Measurements from ENCODE around the gene CBLB. TPM values are rescaled to one million over a fixed set of nuclear protein-coding genes. Genes with fewer than 3 reads are reported as not detected.
A peak's percentile ranks its signal among the peaks of the same experiment; 100 is the strongest.

Gene CBLB
- total RNA-seq, 1 donor from 2014 or later, result 41.5 TPM

DNA sequence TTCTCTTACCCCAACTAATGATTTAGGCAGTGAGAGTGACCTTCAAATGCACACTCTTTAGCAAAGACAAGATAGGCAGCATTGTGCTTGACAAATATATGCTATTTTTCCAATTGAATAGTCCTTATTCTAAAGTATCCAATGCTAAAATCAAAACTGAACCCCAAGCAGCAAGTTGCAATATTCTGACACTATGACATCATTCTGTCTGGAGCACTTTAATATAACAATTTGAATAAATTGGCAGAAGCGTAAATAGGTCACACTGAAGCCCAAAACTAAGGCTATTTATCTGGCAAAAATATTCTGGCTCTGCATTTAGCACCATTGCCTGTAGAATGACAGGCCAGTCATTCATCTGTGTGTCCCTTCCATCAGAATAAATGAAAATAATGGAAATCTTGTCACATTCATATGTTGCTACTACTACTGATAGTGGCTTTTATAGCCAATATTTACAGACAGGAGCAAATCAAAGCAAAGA is 2.9 kb downstream of the CBLB start:
- no peaks in the 10 kb centered on the region for H3K9me3 ChIP-seq
- intact Hi-C loops (cut with DNase I), result no loop called here
- no peaks in the 10 kb centered on the region for H3K36me3 ChIP-seq
- TF ChIP-seq, protein P1, sequence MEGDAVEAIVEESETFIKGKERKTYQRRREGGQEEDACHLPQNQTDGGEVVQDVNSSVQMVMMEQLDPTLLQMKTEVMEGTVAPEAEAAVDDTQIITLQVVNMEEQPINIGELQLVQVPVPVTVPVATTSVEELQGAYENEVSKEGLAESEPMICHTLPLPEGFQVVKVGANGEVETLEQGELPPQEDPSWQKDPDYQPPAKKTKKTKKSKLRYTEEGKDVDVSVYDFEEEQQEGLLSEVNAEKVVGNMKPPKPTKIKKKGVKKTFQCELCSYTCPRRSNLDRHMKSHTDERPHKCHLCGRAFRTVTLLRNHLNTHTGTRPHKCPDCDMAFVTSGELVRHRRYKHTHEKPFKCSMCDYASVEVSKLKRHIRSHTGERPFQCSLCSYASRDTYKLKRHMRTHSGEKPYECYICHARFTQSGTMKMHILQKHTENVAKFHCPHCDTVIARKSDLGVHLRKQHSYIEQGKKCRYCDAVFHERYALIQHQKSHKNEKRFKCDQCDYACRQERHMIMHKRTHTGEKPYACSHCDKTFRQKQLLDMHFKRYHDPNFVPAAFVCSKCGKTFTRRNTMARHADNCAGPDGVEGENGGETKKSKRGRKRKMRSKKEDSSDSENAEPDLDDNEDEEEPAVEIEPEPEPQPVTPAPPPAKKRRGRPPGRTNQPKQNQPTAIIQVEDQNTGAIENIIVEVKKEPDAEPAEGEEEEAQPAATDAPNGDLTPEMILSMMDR (IDR thresholded peaks at IDR 0.05), result no peak
- no peaks in the 10 kb centered on the region for H3K27me3 ChIP-seq
- H3K4me1 ChIP-seq, result peaks cover 23% of the 10 kb centered on the region
- peak overlapping the region; percentile 84 for H3K4me3 ChIP-seq
- H3K27ac ChIP-seq, result no peak overlapping the region
- ATAC-seq (no peak), DNase-seq (no peak)

DNA sequence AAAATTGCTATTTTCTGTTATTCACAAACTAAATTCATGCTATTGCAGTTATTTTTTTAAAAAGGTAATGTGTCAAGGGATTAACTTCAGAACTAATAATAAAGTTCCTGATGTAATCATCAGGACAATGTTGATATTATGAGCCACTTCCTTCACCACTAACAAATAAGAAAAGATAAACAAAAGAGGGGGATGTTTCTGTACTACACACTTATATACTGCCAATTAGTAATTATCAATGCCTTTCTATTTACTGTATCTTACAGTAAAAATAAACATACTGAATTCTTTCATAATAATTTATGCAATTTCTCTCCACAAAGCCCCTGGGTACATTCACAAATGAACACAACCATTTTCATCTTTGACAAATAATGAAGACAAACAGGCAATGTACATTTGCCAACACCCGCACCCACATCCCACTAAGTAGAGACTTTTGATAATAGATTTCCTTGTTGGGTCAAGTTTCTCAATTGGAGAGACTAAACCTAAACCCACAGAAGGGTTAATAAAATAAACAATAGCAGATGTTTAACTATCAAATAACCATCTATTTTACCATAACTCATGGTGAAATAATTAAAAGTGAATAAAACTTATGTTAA is 3.7 kb downstream of the CBLB start:
- Histone ChIP-seq H3K4me3 (peak overlapping the region; percentile 84), H3K9me3 (no peaks in the 10 kb centered on the region), H3K27me3 (no peaks in the 10 kb centered on the region), H3K4me1 (peaks cover 28% of the 10 kb centered on the region), H3K36me3 (peaks cover under 1% of the 10 kb centered on the region), H3K27ac (no peak overlapping the region)
- DNase-seq, result no peak
- no peak for ATAC-seq
- intact Hi-C loops (cut with DNase I), result no loop called here
- TF ChIP-seq, protein P1 (IDR thresholded peaks at IDR 0.05), result no peak

DNA sequence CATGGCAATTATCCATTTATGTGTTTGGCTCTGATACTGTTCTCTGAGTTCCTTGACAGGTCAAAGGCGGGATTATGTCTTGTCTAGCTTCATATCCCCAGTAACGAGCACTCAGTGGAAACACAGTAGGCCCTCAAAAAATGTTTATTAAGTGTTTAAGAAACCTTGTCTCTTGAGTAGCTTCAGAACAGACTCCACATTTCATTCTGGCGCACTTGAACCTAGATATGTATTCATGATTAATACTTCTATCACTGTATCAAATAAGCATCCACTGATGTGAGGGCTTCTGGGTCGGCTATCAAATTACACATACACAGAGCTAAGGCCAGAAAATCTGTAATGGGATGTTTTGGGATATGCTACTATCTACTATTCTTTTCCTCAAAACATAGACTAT is 4.6 kb downstream of the CBLB start:
- H3K27ac ChIP-seq, result no peak overlapping the region
- peaks cover 26% of the 10 kb centered on the region for H3K4me1 ChIP-seq
- no peak for DNase-seq
- peaks cover 5% of the 10 kb centered on the region for H3K36me3 ChIP-seq
- TF ChIP-seq, protein P1 (IDR thresholded peaks at IDR 0.05), result no peak
- no peaks in the 10 kb centered on the region for H3K9me3 ChIP-seq
- ATAC-seq, result no peak
- H3K4me3 ChIP-seq, result no peak overlapping the region
- intact Hi-C loops (cut with DNase I), result no loop called here
- H3K27me3 ChIP-seq, result no peaks in the 10 kb centered on the region

DNA sequence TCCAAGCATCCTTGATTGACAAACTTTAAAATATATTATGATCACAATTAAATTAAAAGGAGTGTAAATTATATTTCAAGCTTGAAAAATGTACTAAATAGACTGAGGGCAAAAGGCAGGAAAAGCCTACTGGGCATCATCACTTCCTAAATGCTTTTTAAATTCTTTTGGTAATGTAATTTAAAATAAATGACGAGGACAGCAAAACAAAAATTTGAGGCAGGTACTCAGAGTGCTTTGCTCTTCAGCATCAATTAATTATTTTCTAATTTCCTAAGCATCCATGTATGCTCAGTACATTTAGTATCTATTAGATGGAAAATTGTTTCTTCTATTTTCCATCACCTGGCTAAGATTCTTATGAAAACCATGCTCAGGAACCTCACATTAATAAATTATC is 5.2 kb downstream of the CBLB start:
- Histone ChIP-seq H3K9me3 (no peaks in the 10 kb centered on the region), H3K4me1 (peaks cover 26% of the 10 kb centered on the region), H3K27ac (no peak overlapping the region), H3K36me3 (peaks cover 9% of the 10 kb centered on the region), H3K27me3 (no peaks in the 10 kb centered on the region), H3K4me3 (no peak overlapping the region)
- ATAC-seq (no peak), DNase-seq (no peak)
- TF ChIP-seq, protein P1 (IDR thresholded peaks at IDR 0.05), result no peak
- intact Hi-C loops (cut with DNase I), result no loop called here

DNA sequence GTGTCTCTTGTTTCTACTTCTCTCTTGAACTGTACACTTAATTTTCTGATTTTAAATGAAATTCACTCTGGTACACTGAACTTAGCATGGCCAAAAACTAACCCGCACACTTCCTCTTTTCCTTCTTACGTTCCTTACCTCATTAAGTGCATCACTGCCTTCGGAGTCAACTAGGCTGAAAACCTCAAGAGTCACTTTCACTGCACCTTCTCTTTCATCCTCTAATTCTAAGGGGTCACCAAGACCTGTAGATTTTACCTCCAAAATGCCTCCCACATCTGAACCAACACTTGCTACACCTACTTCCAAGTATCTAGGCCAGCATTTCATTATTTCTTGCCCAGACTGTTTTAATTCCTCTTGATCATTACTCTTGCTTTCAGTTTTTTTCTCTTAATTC is 6.6 kb downstream of the CBLB start:
- Histone ChIP-seq H3K4me1 (peaks cover 23% of the 10 kb centered on the region), H3K27me3 (no peaks in the 10 kb centered on the region), H3K4me3 (peak overlapping the region; percentile 2), H3K27ac (no peak overlapping the region), H3K36me3 (peaks cover 14% of the 10 kb centered on the region), H3K9me3 (no peaks in the 10 kb centered on the region)
- DNase-seq (no peak), ATAC-seq (no peak)
- TF ChIP-seq, protein P1 (IDR thresholded peaks at IDR 0.05), result no peak
- intact Hi-C loops (cut with DNase I), result no loop called here

DNA sequence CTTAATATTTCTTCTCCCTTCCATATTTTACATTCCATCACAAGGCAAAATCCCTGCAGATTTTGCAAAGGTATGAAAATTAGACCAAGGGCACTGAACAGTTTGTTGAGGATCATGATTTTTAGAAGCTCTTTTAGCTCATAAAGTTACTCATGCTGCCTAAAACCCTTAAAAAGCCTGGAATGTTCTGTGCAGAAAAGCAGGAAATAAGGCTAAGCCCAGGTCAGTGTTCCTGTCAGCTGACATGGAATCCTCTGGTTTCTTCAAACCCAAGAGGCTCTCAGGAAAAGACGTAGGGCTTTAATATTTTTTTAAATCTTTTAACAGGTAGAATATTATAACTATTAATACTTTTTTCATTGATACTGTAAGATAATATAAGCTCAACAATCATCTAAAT is 8.2 kb downstream of the CBLB start:
- ATAC-seq, result no peak
- H3K36me3 ChIP-seq, result peaks cover 14% of the 10 kb centered on the region
- TF ChIP-seq, protein P1 (IDR thresholded peaks at IDR 0.05), result no peak
- H3K4me3 ChIP-seq, result no peak overlapping the region
- H3K9me3 ChIP-seq, result no peaks in the 10 kb centered on the region
- H3K27me3 ChIP-seq, result no peaks in the 10 kb centered on the region
- no peak overlapping the region for H3K27ac ChIP-seq
- intact Hi-C loops (cut with DNase I), result no loop called here
- DNase-seq, result no peak
- H3K4me1 ChIP-seq, result peaks cover 18% of the 10 kb centered on the region

All from upper lobe of right lung (tissue), 1 donor.